Ectodermal cell (in vitro differentiated cells): ENCODE data around the gene ENOX1.
"Not testable (repeated sequence)": the region's sequence is repeated elsewhere in the genome, so short reads cannot be mapped to it uniquely, and the experiment has no call there.

Experiments
- H3K27ac ChIP-seq: 2 replicates; pipeline ENCODE4 v1.7.0; 2013; ENCODE audit warnings: mild to moderate bottlenecking, low read depth, low read length; ENCODE audit not compliant: insufficient read depth, poor library complexity, severe bottlenecking
- H3K27me3 ChIP-seq: 2 replicates; pipeline ENCODE4 v1.7.0; 2013; ENCODE audit warnings: mild to moderate bottlenecking, low read length; ENCODE audit not compliant: insufficient read depth, control insufficient read depth, poor library complexity, severe bottlenecking
- H3K36me3 ChIP-seq: one replicate; pipeline ENCODE4 v1.7.0; 2013; ENCODE audit warnings: low read length; ENCODE audit not compliant: control insufficient read depth, insufficient read depth
- H3K4me1 ChIP-seq: one replicate; pipeline ENCODE4 v1.7.0; 2013; ENCODE audit warnings: low read length; ENCODE audit not compliant: control insufficient read depth, insufficient read depth
- H3K4me3 ChIP-seq: 2 replicates; pipeline ENCODE4 v1.7.0; 2013; ENCODE audit warnings: low read depth, low read length, control low read depth; ENCODE audit not compliant: insufficient read depth
- H3K9me3 ChIP-seq: 2 replicates; pipeline ENCODE4 v1.7.0; 2013; ENCODE audit warnings: mild to moderate bottlenecking, low read length, moderate library complexity; ENCODE audit not compliant: control insufficient read depth
- WGBS, 2 experiments: methylation state at CpG; one replicate each; pipeline ENCODE4 v1.1.7; 2013; ENCODE audit warnings: missing lambda C conversion rate in 2 of 2; 5-methylcytosine and 5-hydroxymethylcytosine counted together

ENOX1 gene

GRCh38 chr13:43424412-43424811, 362.4 kb downstream of the ENOX1 start:
- Histone ChIP-seq H3K4me1 (peaks cover 11% of the 10 kb centered on the region), H3K9me3 (no peaks in the 10 kb centered on the region), H3K36me3 (no peaks in the 10 kb centered on the region), H3K27ac (no peak overlapping the region), H3K4me3 (no peak overlapping the region), H3K27me3 (no peaks in the 10 kb centered on the region)
- 94 to 96% methylated on average over 3 of the region's 3 CpGs for WGBS, 2 experiments

- no peaks in the 10 kb centered on the region for H3K9me3 ChIP-seq
- no peak overlapping the region for H3K4me3 ChIP-seq
- no peak overlapping the region for H3K27ac ChIP-seq
- no peaks in the 10 kb centered on the region for H3K36me3 ChIP-seq
- peaks cover 5% of the 10 kb centered on the region for H3K4me1 ChIP-seq
- H3K27me3 ChIP-seq, result no peaks in the 10 kb centered on the region
These were observed 364.7 kb downstream of the ENOX1 start for GRCh38 chr13:43422116-43422515.

- not testable (repeated sequence) for H3K27ac ChIP-seq, H3K4me3 ChIP-seq, H3K27me3 ChIP-seq, H3K36me3 ChIP-seq, H3K4me1 ChIP-seq, H3K9me3 ChIP-seq
- WGBS, 2 experiments, result 93 to 94% methylated on average over 16 of the region's 22 CpGs
These were observed 369.9 kb downstream of the ENOX1 start for GRCh38 chr13:43416842-43417241.

- H3K4me1 ChIP-seq, H3K27me3 ChIP-seq, H3K36me3 ChIP-seq, H3K4me3 ChIP-seq, H3K9me3 ChIP-seq, H3K27ac ChIP-seq: not testable (repeated sequence)
- 89 to 90% methylated on average over 21 of the region's 21 CpGs for WGBS, 2 experiments
These were observed 370.4 kb downstream of the ENOX1 start for GRCh38 chr13:43416408-43416807.

GRCh38 chr13:43415903-43416391, 370.8 kb downstream of the ENOX1 start:
- H3K36me3 ChIP-seq, H3K4me1 ChIP-seq, H3K27me3 ChIP-seq, H3K4me3 ChIP-seq, H3K9me3 ChIP-seq, H3K27ac ChIP-seq: not testable (repeated sequence)
- WGBS, 2 experiments, result 88 to 89% methylated on average over 33 of the region's 33 CpGs

- Histone ChIP-seq H3K4me1 (no peaks in the 10 kb centered on the region), H3K4me3 (no peak overlapping the region), H3K27me3 (no peaks in the 10 kb centered on the region), H3K27ac (no peak overlapping the region), H3K9me3 (no peaks in the 10 kb centered on the region), H3K36me3 (no peaks in the 10 kb centered on the region)
These were observed 372.7 kb downstream of the ENOX1 start for GRCh38 chr13:43414111-43414510.

GRCh38 chr13:43411741-43412140, 375.0 kb downstream of the ENOX1 start:
- Histone ChIP-seq H3K36me3 (no peaks in the 10 kb centered on the region), H3K4me1 (no peaks in the 10 kb centered on the region), H3K9me3 (no peaks in the 10 kb centered on the region), H3K27ac (no peak overlapping the region), H3K27me3 (no peaks in the 10 kb centered on the region), H3K4me3 (no peak overlapping the region)
- WGBS, 2 experiments, result 93 to 94% methylated on average over 9 of the region's 9 CpGs

GRCh38 chr13:43411211-43411610, 375.6 kb downstream of the ENOX1 start:
- Histone ChIP-seq H3K4me1 (no peaks in the 10 kb centered on the region), H3K36me3 (no peaks in the 10 kb centered on the region), H3K27ac (no peak overlapping the region), H3K27me3 (no peaks in the 10 kb centered on the region), H3K9me3 (no peaks in the 10 kb centered on the region), H3K4me3 (no peak overlapping the region)
- 77 to 88% methylated on average over 1 to 2 of the region's 2 CpGs for WGBS, 2 experiments

GRCh38 chr13:43408274-43408673, 378.5 kb downstream of the ENOX1 start:
- WGBS, 2 experiments, result 86 to 97% methylated on average over 2 to 3 of the region's 3 CpGs
- Histone ChIP-seq H3K4me1 (no peaks in the 10 kb centered on the region), H3K36me3 (no peaks in the 10 kb centered on the region), H3K9me3 (no peaks in the 10 kb centered on the region), H3K27ac (no peak overlapping the region), H3K4me3 (no peak overlapping the region), H3K27me3 (no peaks in the 10 kb centered on the region)

- no peaks in the 10 kb centered on the region for H3K27me3 ChIP-seq
- H3K4me3 ChIP-seq, result no peak overlapping the region
- H3K27ac ChIP-seq, result no peak overlapping the region
- no peaks in the 10 kb centered on the region for H3K36me3 ChIP-seq
- no peaks in the 10 kb centered on the region for H3K9me3 ChIP-seq
- H3K4me1 ChIP-seq, result no peaks in the 10 kb centered on the region
- WGBS, 2 experiments, result 90 to 94% methylated on average over 4 to 5 of the region's 5 CpGs
These were observed 379.7 kb downstream of the ENOX1 start for GRCh38 chr13:43407023-43407581.

- no peak overlapping the region for H3K27ac ChIP-seq
- no peaks in the 10 kb centered on the region for H3K9me3 ChIP-seq
- no peaks in the 10 kb centered on the region for H3K36me3 ChIP-seq
- no peak overlapping the region for H3K4me3 ChIP-seq
- 92 to 96% methylated on average over 1 of the region's 1 CpG for WGBS, 2 experiments
- H3K4me1 ChIP-seq, result no peaks in the 10 kb centered on the region
- no peaks in the 10 kb centered on the region for H3K27me3 ChIP-seq
These were observed 381.3 kb downstream of the ENOX1 start for GRCh38 chr13:43405457-43405856.
